HEK293T (cell line): ENCODE measurements around the gene RAD18.

Source experiments
- BHLHE40 ChIP-seq: fragments of 450-650 bp; IDR thresholded peaks from 2 replicates; pipeline ENCODE4 v1.6.1; 2016; ENCODE audit warnings: mild to moderate bottlenecking, moderate library complexity, borderline replicate concordance
- FOXM1 ChIP-seq: fragments of 450-650 bp; IDR thresholded peaks from 2 replicates; pipeline ENCODE4 v1.6.1; 2017; ENCODE audit warnings: mild to moderate bottlenecking, borderline replicate concordance
- L3MBTL2 ChIP-seq: fragments of 450-650 bp; conservative IDR thresholded peaks from 2 replicates; pipeline ENCODE4 v1.6.1; 2016; ENCODE audit warnings: mild to moderate bottlenecking
- SUZ12 ChIP-seq: fragments of 450-650 bp; IDR thresholded peaks from 2 replicates; pipeline ENCODE4 v1.6.1; 2016; ENCODE audit warnings: mild to moderate bottlenecking
- ZNF384 ChIP-seq: fragments of 450-650 bp; IDR thresholded peaks from 2 replicates; pipeline ENCODE4 v1.6.1; 2016

- no peak for TF ChIP-seq FOXM1
- no peak for TF ChIP-seq ZNF384
- TF ChIP-seq L3MBTL2 = no peak
- no peak for TF ChIP-seq SUZ12
- no peak for TF ChIP-seq BHLHE40
Measured at GRCh38 chr3:8865697-8866096, 97.6 kb downstream of the RAD18 start.
